Central memory CD8-positive, alpha-beta T cell (primary cell): ENCODE measurements around the gene NOS1AP.
"Not testable (repeated sequence)": the region's sequence is repeated elsewhere in the genome, so short reads cannot be mapped to it uniquely, and the experiment has no call there.

Experiments
- ATAC-seq: fragments of 150-1000 bp; cut with Tn5 transposase; replicated peaks from 2 replicates; pipeline ENCODE4 v1.10.0; 2022; ENCODE audit warnings: mild to moderate bottlenecking, moderate FRiP score, moderate number of reproducible peaks; ENCODE audit not compliant: poor library complexity, severe bottlenecking; ENCODE audit errors: extremely low read depth
- DNase-seq, 2 donors: peaks; one replicate each; pipeline ENCODE4 v3.0.0; 2021; ENCODE audit warnings: low spot score in 2 of 2
- H3K27ac Mint-ChIP-seq: one replicate; pipeline ENCODE4 v1.8.0; 2022; ENCODE audit warnings: low read depth, mild to moderate bottlenecking, moderate library complexity, mixed read lengths
- H3K27me3 Mint-ChIP-seq: one replicate; pipeline ENCODE4 v1.8.0; 2022; ENCODE audit warnings: mixed read lengths
- H3K36me3 Mint-ChIP-seq: one replicate; pipeline ENCODE4 v1.8.0; 2022; ENCODE audit warnings: mild to moderate bottlenecking, moderate library complexity, mixed read lengths; ENCODE audit not compliant: insufficient read depth
- H3K4me1 Mint-ChIP-seq: one replicate; pipeline ENCODE4 v1.8.0; 2022; ENCODE audit warnings: mixed read lengths
- H3K4me3 Mint-ChIP-seq: one replicate; pipeline ENCODE4 v1.8.0; 2022; ENCODE audit warnings: mild to moderate bottlenecking, moderate library complexity, mixed read lengths
- H3K9me3 Mint-ChIP-seq: one replicate; pipeline ENCODE4 v1.8.0; 2022; ENCODE audit warnings: mixed read lengths

NOS1AP gene

GRCh38 chr1:162172311-162173102, 103.0 kb downstream of the NOS1AP start:
- no peak overlapping the region for H3K4me3 Mint-ChIP-seq
- ATAC-seq (no peak), DNase-seq (no peak)
- H3K27me3 Mint-ChIP-seq: peaks cover 47% of the 10 kb centered on the region
- H3K9me3 Mint-ChIP-seq: no peaks in the 10 kb centered on the region
- no peaks in the 10 kb centered on the region for H3K4me1 Mint-ChIP-seq
- peaks cover 2% of the 10 kb centered on the region for H3K36me3 Mint-ChIP-seq
- H3K27ac Mint-ChIP-seq: no peak overlapping the region

- H3K36me3 Mint-ChIP-seq, H3K4me1 Mint-ChIP-seq, DNase-seq, ATAC-seq, H3K4me3 Mint-ChIP-seq, H3K9me3 Mint-ChIP-seq, H3K27ac Mint-ChIP-seq: not testable (repeated sequence)
- peaks cover 50% of the 10 kb centered on the region for H3K27me3 Mint-ChIP-seq
These were observed 104.1 kb downstream of the NOS1AP start for GRCh38 chr1:162173607-162174006.

DNA sequence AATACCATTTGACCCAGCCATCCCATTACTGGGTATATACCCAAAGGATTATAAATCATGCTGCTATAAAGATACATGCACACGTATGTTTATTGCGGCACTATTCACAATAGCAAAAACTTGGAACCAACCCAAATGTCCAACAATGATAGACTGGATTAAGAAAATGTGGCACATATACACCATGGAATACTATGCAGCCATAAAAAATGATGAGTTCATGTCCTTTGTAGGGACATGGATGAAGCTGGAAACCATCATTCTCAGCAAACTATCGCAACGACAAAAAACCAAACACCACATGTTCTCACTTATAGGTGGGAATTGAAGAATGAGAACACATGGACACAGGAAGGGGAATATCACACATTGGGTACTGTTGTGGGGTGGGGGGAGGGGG, 104.5 kb downstream of the NOS1AP start:
- not testable (repeated sequence) for DNase-seq, H3K4me1 Mint-ChIP-seq, ATAC-seq, H3K4me3 Mint-ChIP-seq, H3K27ac Mint-ChIP-seq, H3K36me3 Mint-ChIP-seq, H3K9me3 Mint-ChIP-seq
- H3K27me3 Mint-ChIP-seq: peaks cover 50% of the 10 kb centered on the region

GRCh38 chr1:162175379-162176081, 106.0 kb downstream of the NOS1AP start:
- no peak for DNase-seq
- Mint-ChIP-seq H3K9me3 (no peaks in the 10 kb centered on the region), H3K36me3 (peaks cover 2% of the 10 kb centered on the region), H3K27me3 (peaks cover 48% of the 10 kb centered on the region), H3K4me1 (no peaks in the 10 kb centered on the region), H3K4me3 (no peak overlapping the region), H3K27ac (no peak overlapping the region)
- ATAC-seq: no peak

GRCh38 chr1:162177126-162177525, 107.6 kb downstream of the NOS1AP start:
- DNase-seq (no peak), ATAC-seq (no peak)
- H3K36me3 Mint-ChIP-seq: peaks cover 2% of the 10 kb centered on the region
- H3K27ac Mint-ChIP-seq: no peak overlapping the region
- H3K9me3 Mint-ChIP-seq: no peaks in the 10 kb centered on the region
- H3K4me1 Mint-ChIP-seq: no peaks in the 10 kb centered on the region
- peaks cover 32% of the 10 kb centered on the region for H3K27me3 Mint-ChIP-seq
- no peak overlapping the region for H3K4me3 Mint-ChIP-seq

GRCh38 chr1:162178432-162178831, 108.9 kb downstream of the NOS1AP start:
- Mint-ChIP-seq H3K27me3 (peaks cover 33% of the 10 kb centered on the region), H3K27ac (no peak overlapping the region), H3K4me1 (no peaks in the 10 kb centered on the region)

DNA sequence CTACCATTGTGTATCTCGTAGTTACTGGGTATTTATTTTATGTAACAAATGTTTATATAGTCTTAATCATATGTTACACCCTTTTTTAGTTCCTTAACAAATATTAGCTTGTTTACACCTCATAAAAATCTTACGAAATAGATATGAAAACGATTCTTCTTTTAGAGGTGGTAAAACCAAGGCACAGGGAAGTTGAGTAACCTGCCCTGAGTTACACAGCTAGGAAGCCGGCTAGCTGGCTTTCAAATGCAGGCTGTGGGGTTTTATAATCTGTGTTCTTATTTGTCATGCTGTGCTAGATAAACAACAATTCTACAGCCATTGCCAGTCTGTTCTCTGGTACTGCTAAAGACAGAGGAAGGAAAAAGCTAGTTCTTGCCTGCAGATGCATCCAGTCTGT, 109.6 kb downstream of the NOS1AP start:
- Mint-ChIP-seq H3K27ac (no peak overlapping the region), H3K27me3 (peaks cover 40% of the 10 kb centered on the region), H3K4me1 (no peaks in the 10 kb centered on the region), H3K36me3 (no peaks in the 10 kb centered on the region), H3K9me3 (no peaks in the 10 kb centered on the region), H3K4me3 (no peak overlapping the region)
- ATAC-seq (no peak), DNase-seq (no peak)

More at GRCh38 chr1:162178432-162178831, 108.9 kb downstream of the NOS1AP start:
- H3K36me3 Mint-ChIP-seq: no peaks in the 10 kb centered on the region
- H3K4me3 Mint-ChIP-seq: no peak overlapping the region
- ATAC-seq (no peak), DNase-seq (no peak)
- H3K9me3 Mint-ChIP-seq: no peaks in the 10 kb centered on the region

DNA sequence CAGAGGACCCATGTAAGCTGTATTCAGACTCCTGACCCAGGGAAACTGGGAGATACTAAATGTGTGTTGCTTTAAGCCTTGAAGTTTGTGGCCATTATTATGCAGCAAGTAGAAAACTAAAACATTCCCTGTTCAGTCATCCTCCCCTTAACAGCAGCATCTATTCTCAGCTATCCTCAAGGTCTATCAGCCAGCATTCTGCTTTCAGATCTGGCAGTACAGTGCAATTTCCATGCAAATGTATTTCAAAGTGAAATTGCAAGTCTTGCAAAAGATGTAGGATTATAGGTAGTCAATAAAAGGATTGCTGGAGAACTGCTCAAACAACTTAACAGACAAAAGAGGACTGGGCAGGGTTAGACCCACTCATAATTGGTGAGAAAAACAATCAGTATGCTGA, 111.3 kb downstream of the NOS1AP start:
- Mint-ChIP-seq H3K4me3 (no peak overlapping the region), H3K27me3 (peaks cover 45% of the 10 kb centered on the region), H3K36me3 (no peaks in the 10 kb centered on the region), H3K4me1 (no peaks in the 10 kb centered on the region), H3K27ac (no peak overlapping the region), H3K9me3 (no peaks in the 10 kb centered on the region)
- DNase-seq (no peak), ATAC-seq (no peak)

DNA sequence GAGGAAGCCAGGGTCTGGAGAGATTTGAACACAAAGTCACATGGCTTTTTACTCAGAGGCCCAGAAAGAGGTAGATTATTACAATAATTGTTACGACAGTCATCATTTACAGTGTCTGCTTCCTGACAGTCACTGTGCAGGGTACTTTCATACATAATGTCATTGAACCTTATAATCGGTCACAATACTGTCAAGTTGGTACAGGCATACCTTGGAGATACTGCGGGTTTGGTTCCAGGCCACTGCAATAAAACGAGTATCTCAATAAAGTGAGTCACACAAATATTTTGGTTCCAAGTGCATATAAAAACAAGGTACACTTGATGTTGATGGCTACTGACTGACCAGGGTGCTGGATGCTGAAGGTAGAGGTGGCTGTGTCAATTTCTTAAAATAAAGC, 112.6 kb downstream of the NOS1AP start:
- Mint-ChIP-seq H3K27ac (no peak overlapping the region), H3K27me3 (peaks cover 45% of the 10 kb centered on the region), H3K4me1 (no peaks in the 10 kb centered on the region), H3K36me3 (peaks cover 2% of the 10 kb centered on the region), H3K4me3 (no peak overlapping the region), H3K9me3 (peaks cover 5% of the 10 kb centered on the region)
- DNase-seq (no peak), ATAC-seq (no peak)

DNA sequence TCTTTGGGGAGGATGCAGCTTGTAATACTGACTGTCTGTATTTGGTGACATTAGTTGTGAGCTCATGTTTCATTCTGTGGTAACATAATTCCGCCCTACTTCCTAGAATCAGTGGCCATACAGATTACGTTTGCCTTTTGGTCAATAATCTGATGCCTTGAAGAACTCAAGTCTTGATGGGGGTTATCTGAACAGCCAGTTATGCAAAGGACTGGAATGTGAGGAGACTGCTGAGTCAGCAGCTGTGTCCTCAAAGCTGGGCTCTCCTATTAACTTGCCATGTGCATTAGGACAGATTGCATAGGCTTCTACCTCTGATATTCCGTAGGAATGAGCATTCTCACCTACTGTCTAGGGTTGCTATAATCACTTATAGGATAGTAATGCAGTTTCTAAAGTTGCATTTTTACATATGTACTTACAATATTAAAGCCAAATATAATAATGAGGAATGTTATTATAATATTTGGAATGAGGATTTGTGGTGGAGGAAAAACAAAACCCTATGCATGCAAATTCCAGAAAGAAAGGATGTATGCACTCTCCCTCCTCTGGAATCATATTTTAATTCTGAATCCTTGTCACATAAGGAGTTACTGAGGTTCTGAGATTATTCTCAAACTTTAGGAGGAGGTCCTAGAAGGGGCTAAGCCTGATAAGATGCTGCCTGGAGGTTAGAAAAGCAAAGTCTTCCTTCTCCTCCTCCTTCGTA, 116.0 kb downstream of the NOS1AP start:
- Mint-ChIP-seq H3K27ac (no peak overlapping the region), H3K4me3 (no peak overlapping the region), H3K36me3 (peaks cover 2% of the 10 kb centered on the region), H3K9me3 (peaks cover 5% of the 10 kb centered on the region), H3K4me1 (no peaks in the 10 kb centered on the region), H3K27me3 (peaks cover 14% of the 10 kb centered on the region)
- DNase-seq (no peak), ATAC-seq (no peak)

- Mint-ChIP-seq H3K4me1 (no peaks in the 10 kb centered on the region), H3K4me3 (no peak overlapping the region), H3K27ac (no peak overlapping the region), H3K9me3 (peaks cover 5% of the 10 kb centered on the region), H3K36me3 (peaks cover 2% of the 10 kb centered on the region), H3K27me3 (peaks cover 14% of the 10 kb centered on the region)
- ATAC-seq (no peak), DNase-seq (no peak)
These were observed 116.5 kb downstream of the NOS1AP start for GRCh38 chr1:162186026-162186374.

DNA sequence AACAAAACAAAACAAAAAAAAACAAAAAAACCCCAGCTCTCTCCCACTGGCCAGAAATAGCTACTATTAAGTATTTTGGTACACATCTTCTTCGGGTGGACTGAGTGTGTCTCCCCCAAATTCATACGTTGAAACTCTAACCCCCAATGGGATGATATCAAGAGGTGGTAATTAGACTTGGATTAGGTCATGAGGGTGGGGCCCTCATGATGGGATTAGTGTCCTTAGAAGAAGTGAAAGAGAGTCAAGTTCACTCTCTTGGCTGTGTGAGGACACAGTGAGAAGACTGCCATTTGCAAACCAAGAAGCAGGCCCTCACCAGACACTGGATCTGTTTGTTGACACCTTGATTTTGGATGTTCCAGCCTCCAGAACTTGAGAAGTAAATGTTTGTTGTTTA, 116.9 kb downstream of the NOS1AP start:
- no peak for ATAC-seq

More for the DNA sequence above, 116.9 kb downstream of the NOS1AP start:
- Mint-ChIP-seq H3K36me3 (peaks cover 2% of the 10 kb centered on the region), H3K27me3 (peaks cover 14% of the 10 kb centered on the region), H3K4me1 (no peaks in the 10 kb centered on the region), H3K9me3 (peaks cover 5% of the 10 kb centered on the region), H3K4me3 (no peak overlapping the region), H3K27ac (no peak overlapping the region)
- no peak for DNase-seq
